HG03103 (cell line): Measurements from ENCODE around the gene SEC14L5.
A peak's percentile ranks its signal among the peaks of the same experiment; 100 is the strongest.
"Not testable (repeated sequence)": the region's sequence is repeated elsewhere in the genome, so short reads cannot be mapped to it uniquely, and the experiment has no call there.

Source experiments
- ATAC-seq: cut with Tn5 transposase; IDR thresholded peaks from one replicate; pipeline ENCODE4 v1.9.1; 2021; ENCODE audit warnings: low read depth; ENCODE audit not compliant: unreplicated experiment

SEC14L5 gene

GRCh38 chr16:5032748-5033167 is 74.6 kb downstream of the SEC14L5 start:
- ATAC-seq, result no peak

- ATAC-seq, result peak; percentile 85
Observed at GRCh38 chr16:5033256-5034166, 75.4 kb downstream of the SEC14L5 start, which contains the start of gene NAGPA. Gene NAGPA (minus strand): TSS chr16:5033935. CDS start chr16:5033914, 21 bp downstream.

- no peak for ATAC-seq
Observed at GRCh38 chr16:5034167-5034523, 76.0 kb downstream of the SEC14L5 start.

DNA sequence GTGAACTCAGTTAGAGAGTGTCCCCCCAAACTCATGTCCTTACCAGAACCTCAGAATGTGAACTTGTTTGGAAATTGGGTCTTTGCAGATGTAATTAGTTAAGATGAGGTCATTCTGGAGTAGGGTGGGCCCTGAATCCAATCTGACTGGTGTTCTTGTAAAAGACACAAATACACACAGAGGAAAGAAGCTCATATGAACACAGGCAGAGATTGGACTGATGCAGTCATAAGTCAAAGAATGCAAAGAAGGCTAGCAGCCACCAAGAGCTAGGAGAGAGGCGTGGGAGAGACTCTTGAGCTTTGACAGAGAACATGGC is 77.7 kb downstream of the SEC14L5 start:
- no peak for ATAC-seq

DNA sequence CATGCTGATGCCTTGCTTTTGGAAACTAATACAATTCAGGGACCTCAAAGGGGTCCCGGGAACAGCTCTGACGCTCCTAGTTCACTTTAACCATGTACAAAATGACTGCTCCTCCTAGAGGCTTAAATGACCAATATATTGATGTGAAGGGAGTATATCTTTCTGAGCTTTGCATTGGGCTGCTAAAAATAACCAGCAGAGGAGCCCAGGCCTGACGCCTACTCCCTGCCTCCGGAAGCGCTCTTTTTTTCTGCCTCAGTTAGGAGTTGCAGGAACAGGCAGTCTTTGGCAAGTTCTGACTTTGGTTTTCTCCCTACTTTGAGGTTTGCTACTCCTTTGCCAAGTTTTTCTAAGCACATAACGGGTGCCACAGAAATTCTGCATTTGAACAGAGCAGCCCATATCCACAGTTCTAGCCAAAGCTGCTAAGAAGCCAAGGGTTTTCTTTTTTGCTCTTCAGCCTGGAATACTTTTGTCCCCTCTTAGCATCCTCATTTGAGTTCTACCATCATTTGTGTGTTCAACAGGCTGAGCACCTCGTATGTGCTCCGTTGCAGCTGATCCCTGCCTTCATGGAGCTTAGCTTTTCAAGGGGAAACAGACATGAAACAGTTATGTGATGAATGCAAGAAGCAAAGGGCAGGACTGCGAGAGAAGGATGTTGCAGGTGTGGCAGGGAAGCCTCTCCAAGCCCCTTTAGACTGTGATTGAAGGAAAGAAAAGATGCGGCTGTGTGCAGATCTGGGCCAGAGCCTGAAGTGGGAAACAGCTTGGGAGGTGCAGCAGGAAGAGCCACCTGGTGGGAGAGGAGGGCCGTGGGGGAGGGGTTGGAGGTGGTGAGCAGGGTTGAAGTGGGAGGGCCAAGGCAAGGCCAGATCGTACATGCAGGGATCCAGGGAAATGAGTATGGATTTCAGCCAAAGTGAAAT is 78.4 kb downstream of the SEC14L5 start:
- ATAC-seq, result no peak

- no peak for ATAC-seq
Observed at GRCh38 chr16:5040451-5040850, 82.3 kb downstream of the SEC14L5 start.

DNA sequence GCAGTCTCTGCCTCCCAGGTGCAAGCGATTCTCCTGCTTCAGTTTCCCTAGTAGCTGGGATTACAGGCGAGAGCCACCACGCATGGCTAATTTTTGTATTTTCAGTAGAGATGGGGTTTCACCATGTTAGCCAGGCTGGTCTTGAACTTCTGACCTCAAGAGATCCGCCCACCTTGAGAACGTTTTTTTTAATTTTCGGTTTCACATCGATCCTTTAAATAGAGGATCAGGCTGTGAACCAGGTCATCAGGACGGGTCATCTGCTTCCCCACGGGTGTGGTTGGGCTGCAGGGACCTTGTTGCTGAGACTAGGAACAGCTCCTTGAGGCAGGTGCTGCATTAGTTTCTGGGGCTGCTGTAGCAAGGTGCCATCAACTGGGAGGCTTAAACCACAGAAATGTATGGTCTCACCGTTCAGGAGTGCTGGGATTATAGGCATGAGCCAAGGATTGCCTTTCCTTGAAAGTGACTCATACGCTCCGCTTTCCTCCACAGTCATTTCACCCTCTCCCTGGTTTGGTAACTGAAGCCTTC is 83.5 kb downstream of the SEC14L5 start:
- ATAC-seq, result peak; percentile 69

GRCh38 chr16:5042574-5043171 is 84.5 kb downstream of the SEC14L5 start:
- ATAC-seq, result no peak

GRCh38 chr16:5044011-5044540 is 85.9 kb downstream of the SEC14L5 start:
- ATAC-seq, result no peak

DNA sequence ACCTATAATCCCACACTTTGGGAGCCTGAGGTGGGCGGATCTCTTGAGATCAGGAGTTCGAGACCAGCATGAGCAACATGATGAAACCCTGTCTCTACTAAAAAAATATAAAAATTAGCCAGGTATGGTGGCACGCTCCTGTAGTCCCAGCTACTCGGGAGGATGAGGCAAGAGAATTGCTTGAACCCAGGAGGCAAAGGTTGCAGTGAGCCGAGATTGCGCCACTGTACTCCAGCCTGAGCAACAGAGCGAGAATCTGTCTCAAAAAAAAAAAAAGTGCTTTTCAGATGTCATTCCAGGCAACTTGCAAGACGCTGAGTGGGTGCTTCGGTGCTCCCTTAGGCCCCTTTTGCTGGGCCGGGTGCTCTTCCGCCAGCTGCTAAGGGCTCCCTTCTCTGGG is 86.5 kb downstream of the SEC14L5 start:
- ATAC-seq, result not testable (repeated sequence)

GRCh38 chr16:5045499-5046115 is 87.5 kb downstream of the SEC14L5 start:
- no peak for ATAC-seq

GRCh38 chr16:5046914-5047313 is 88.8 kb downstream of the SEC14L5 start:
- no peak for ATAC-seq

DNA sequence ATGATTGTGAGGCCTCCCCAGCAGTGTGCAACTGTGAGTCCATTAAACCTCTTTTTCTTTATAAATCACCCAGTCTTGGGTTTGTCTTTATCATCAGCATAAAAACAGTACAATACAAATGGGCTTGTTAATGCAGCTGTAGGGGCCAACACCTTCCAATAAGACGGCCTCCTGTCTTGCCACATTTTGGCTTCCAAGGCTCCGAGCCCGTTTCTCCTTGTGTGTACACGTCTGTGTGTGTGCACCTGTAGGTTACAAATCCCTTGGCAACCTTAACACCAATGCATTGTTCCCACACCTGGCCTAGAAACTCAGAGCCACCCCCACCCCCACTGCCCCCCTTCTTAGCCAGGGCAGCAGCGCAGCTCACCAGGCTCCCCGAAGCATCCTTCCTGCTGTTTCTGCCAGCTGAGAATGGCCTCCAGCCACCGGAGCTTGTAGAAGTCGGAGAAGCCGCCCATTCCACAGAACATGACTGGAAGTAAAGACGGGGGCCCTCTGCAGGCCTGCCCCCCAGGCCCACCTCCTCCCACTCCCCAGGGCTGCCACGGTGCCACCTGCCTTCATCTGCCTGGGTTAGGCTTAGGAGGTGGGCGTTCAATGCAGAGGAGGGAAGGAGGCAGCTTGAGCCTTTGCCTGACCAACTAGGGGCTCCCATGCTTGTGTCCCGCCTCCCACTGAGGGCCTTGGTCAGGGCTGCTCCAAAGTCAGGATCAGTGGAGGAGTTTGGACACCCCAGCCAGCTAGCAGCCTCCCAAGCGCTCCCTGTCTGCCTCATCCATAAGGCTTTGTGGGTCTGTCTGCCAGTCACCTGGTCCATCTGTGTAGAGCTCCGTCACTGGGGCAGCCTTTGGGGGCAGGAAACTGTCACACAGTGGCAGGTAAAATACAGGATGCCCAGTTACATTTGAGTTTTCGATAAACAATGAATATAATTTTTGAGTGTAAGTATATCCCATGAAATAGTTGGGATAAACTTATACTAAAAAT is 97.0 kb downstream of the SEC14L5 start:
- ATAC-seq, result no peak

GRCh38 chr16:5056352-5056751 is 98.2 kb downstream of the SEC14L5 start:
- ATAC-seq, result peak; percentile 63

DNA sequence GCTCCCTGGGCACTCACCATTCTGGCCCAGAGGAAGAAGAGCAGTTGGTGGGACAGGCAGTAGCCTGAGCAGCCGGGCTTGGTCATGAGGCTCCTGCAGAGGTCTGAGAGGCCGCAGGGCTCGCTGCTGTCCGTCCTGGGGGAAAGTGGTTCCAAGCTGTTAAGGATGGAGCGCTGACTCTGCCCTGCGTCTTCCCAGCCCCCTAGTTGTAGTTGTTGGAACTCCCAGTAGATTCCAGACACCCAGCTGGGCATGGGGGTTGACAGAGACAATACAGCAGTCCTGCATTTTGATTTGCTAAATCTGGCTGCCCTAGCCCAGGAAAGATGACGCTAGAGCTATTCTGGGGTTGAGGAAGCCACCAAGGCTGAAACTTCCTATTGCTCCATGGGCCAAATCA is 100.3 kb downstream of the SEC14L5 start:
- ATAC-seq, result no peak

- no peak for ATAC-seq
Observed at GRCh38 chr16:5059386-5060072, 101.4 kb downstream of the SEC14L5 start.

- ATAC-seq, result no peak
Observed at GRCh38 chr16:5060073-5060641, 102.0 kb downstream of the SEC14L5 start.

- no peak for ATAC-seq
Observed at GRCh38 chr16:5062051-5062450, 103.9 kb downstream of the SEC14L5 start.
